Stimulated activated CD4-positive, alpha-beta T cell treated with anti-CD3 and anti-CD28 coated beads, Interleukin-2, amount 100 ng/mL, for 24 hours (primary cell): ENCODE data around the gene EHBP1.
"Not testable (repeated sequence)": the region's sequence is repeated elsewhere in the genome, so short reads cannot be mapped to it uniquely, and the experiment has no call there.

Experiments
- DNase-seq, 2 donors: peaks; one replicate each; pipeline ENCODE4 v3.0.0-alpha.2; 2020

EHBP1 gene

DNA sequence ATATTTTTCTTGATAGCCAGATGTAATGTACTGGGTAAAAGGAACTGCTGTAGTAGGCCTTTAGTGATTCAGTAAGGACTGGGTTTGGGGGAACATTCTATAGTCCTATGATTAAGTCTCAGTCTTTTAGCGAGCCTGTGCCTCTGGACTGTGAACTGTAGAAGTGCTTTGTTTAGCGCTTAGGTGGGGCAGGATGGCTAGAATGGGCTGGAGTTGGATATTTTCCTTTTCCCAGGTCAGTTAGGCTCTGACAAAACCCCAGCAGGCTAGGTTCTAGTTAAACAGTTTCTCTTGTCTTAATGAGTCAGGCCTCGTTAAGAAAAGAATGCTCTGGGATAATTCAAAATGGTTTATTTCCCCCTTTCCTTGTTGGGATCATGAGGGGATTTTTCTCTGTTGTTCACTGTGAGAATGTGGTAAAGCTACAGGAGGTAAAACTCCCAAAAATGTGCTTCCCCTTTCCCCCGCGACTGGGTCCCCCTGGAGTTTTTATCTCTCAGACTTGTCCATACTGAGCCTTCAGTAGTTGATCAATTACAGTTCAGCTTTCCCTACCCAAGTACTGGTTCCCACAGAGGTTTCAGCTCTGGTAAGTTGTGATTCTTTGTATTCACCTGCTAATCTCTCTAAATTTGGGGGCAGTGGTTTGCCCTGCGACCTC lies 31.5 kb downstream of the EHBP1 start:
- no peak for DNase-seq

DNA sequence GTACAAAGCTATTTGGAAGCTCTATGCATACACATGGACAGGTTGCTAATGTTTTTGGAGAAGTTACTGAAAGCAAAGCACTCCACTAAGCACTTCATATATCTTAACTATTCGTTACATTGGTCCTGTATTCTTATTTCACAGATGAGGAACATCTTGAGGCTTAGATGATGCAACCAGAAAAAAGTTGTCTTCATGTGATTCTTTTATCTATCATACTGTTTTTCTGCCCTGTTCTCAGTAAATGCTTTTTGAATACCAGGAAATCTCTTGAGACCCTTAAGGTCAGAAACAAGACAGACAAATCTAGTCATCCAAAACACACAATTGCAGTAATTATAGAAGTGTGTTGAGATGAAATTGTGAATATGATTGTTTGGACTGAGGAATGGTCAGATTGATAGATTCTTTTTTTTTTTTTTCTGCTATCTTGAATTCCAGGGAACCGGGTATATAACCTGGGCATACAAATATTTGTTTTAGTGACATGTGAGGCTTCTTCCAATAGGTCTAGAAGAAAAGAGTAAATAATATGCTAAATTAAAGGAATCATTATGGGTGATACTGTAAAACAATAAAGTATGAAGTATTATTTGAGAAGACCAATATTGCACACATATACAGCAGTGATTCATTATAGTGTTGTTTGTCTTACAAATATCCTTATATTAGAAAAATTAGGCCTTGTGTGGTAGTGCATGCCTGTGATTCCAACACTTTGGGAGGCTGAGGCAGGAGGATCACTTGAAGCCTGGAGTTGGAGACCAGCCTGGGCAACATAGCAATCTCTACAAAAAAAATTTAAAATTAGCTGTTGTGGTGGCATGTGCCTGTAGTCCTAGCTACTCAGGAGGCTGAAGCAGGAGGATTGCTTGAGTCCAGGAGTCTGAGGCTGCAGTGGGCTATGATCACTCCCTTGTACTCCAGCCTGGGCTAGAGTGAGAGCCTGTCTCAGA lies 33.7 kb downstream of the EHBP1 start:
- DNase-seq: no peak

DNA sequence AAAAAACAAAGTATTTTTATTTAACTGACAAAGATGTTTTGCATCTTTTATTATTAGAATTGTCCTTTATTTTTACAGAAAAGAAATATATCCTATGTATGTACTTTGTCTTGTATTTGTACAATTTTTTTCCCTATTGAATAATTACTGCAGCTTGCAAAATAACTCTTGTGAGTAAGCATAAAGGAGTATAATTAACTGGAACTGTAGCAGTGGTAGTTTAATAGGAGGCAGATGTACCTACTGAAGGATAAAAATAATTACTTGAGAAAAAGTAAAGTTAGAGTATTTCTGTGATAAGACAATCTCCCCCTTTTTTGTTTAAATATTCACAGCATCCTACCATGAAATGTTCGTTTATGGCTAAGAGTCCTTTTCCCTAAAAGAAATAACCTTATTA lies 34.7 kb downstream of the EHBP1 start:
- DNase-seq: no peak

DNA sequence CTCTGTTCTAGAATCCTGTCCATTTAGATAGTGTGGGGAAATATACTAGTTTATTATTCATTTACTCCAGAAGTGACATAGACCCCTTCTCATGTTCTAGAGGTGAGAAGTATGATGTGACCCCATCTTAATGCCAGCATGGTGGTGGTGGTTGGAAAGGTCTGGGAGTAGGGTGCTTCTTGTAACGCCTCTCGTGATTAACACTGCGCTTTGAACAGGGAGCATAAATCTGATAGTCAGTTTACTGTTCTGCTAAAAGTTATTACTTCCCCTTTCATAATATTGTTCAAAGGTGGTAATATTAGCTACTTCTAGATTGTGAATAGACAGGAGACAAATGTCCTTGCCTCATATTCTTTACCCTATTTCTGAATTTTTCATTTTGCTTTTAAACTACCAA lies 35.6 kb downstream of the EHBP1 start:
- no peak for DNase-seq

DNA sequence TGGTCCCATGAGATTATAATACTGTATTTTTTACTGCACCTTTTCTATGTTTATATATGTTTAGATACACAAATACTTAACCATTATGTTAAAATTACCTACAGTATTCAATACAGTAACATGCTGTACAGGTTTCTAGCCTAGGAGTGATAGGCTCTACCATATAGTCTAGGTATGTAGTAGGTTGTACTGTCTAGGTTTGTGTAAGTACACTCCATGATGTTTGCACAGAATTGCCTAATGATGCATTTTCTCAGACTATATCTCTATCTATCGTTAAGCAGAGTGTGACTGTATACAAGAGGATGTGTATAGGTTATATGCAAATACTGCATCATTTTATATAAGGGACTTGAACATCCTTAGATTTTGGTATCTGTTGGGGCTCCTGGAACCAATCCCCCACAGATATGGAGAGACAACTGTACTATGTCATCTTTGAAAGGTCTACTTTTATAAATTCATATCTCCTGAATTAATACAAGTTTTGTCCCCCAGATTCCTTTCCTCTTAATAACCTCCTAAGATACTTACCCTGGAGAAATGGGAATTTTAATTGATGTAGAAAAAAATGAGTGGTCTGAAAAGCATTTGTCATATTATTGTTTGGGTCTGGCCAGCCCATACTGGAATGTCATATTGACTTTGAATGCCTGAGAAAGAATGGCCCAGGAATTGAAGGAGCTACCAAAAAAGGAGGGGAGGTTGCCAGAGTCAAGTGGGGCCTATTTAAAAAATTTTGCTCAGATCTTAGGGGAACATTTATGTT lies 36.6 kb downstream of the EHBP1 start:
- no peak for DNase-seq

DNA sequence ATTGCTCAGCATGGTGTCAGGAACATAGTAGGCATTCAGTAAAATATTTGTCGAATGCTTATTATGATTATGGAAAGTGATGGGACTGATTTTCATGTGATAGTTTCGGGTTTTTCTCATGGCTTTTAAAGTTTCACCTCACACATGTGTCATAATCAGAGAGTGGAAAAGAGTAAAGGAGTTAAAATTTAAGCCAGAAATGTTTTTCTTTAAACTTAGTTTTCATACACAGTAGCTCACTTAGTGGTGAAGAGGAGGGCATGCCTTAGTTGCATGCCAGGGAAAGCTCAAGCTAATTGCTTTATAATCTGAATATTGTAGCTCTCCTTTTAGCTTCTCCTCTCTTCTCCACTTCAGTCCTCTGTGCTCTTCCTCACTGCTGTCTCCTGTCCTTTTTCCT lies 38.0 kb downstream of the EHBP1 start:
- DNase-seq: no peak

DNA sequence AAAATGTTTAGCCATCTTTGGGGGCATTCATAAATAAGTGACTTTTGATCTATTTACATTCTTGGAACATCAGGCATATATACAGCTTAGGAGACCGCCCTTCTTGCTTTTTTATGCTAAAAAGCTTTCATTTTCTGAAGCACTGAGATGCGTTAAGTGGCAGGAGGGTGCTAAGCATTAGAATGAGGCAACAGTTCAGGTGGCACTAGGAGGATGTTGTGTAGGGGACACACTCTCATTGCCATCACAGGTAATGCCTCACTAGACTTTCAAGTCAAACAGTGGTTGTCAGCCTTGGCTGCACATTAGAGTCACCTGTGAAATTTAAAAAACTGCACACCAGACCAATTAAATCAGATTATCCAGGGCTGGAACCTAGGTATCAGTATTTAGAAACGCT lies 39.1 kb downstream of the EHBP1 start:
- no peak for DNase-seq

DNA sequence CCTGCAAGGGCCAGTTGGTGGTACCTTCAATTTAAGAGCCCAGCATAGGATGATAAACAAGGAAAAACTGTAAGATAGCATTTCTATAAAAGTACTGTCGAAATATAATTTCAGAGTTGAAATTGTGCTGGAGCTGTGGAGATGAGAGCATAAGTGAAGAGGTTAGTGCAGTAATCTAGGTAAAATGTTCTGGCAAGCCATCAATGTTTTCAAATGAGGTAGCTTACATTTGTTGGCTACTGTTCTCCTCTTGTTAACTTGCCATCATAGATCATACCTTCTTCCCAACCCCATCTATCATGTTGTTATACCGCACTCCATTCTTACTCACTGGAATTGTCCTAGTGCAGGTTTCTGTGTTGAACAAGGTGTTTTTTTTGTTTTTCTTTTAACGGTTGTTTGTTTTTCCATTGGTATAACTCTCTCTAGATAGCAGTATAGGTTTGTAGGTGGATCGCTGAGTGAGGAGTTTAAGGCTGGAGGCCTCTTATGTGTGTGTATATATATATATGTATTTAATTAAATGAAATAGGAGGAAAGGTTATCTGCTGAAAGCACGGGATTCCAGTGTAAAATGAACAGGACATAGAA lies 40.5 kb downstream of the EHBP1 start:
- no peak for DNase-seq

DNA sequence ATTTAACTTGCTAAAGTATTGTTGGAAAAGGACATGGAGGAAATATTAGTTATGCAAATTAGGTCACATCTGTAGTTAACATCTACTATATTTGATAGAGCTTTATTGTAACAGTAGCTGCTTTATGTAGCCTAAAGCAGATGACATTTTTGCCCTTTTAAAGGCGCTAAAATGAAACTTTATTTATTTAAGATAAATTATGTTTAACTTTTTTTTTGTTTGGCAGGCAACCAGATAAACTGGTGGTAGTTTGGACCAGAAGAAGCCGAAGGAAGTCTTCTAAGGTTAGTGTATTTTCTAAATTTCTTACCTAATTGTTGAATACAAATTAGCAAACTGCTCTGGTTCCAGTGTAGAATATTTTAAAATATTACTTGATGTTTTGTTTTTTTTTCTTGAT lies 41.7 kb downstream of the EHBP1 start:
- no peak for DNase-seq

DNA sequence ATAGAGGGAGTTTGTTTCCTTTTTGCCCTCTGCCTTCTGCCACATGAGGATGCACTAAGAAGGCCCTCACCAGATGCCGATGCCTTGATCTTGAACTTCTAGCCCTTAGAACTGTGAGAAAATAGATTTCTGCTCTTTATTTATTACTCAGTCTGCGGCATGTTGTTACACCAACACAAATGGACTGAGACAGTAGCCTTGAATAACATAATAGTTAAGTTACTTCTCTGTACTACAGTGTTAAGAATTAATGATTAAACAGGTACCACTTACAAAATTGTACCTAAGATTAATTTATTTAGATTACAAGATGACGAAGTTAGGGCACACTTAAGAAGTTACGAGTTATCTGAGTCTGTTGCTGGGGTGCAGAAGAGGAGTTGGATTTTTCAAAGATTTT lies 42.4 kb downstream of the EHBP1 start:
- no peak for DNase-seq

DNA sequence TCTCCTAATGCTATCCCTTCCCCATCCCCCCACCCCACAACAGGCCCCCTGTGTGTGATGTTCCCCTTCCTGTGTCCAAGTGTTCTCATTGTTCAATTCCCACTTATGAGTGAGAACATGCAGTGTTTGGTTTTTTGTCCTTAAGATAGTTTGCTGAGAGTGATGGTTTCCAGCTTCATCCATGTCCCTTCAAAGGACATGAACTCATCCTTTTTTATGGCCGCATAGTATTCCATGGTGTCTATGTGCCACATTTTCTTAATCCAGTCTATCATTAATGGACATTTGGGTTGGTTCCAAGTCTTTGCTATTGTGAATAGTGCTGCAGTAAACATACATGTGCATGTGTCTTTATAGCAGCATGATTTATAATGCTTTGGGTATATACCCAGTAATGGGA lies 43.6 kb downstream of the EHBP1 start:
- DNase-seq: not testable (repeated sequence)

DNA sequence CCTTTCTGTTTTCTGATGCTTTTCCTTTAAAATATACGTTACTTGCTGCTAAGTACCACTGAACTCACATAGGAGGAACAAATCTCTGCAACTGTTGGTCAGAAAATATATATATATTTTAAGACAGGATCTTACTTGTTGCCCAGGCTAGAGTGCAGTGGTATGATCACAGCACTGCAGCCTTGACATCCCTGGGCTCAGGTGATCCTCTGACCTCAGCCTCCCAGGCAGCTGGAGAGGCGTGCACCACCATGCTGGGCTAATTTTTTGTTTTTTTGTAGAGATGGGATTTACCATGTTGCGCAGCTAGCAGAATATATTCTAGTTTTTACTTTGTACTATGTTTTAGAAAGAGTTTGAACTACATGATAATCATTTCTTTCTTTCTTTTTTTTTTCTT lies 51.5 kb downstream of the EHBP1 start:
- no peak for DNase-seq

DNA sequence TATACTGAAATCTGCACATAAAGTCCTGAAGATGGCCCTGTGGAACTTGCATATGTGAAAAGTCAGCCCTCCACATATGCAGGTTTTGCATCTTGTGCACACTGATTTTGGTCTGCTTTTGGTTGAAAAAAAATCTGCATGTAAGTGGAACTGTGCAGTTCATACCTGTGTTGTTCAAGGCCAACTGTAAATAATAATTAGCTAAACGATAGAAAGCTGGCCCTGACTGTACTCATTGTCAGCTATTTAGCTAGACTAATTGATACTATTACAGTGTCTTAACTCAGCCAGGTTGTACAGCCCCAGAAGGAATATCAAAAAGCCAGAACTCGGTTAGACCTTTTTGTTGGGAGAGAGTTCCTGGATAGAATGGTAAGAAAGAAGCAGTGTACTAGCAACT lies 54.5 kb downstream of the EHBP1 start:
- no peak for DNase-seq

DNA sequence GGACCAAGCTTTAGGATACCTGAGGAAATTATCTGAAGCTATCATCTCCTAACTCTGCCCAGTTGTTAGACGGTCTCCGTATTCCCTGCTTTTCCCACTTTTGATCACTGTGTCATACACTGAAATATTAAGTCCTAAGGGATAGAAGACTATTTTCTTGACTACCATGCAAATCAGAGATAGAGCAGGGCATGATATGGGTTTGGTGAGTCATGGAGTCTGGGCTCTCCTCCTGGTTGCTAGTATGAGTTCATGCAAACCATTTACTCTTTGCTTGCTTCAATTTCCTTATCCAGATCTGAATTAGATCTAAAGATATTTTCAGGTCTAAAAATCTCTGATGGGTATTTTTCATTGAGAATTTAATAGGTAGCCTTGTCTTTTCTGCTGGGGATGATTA lies 55.0 kb downstream of the EHBP1 start:
- DNase-seq: no peak

DNA sequence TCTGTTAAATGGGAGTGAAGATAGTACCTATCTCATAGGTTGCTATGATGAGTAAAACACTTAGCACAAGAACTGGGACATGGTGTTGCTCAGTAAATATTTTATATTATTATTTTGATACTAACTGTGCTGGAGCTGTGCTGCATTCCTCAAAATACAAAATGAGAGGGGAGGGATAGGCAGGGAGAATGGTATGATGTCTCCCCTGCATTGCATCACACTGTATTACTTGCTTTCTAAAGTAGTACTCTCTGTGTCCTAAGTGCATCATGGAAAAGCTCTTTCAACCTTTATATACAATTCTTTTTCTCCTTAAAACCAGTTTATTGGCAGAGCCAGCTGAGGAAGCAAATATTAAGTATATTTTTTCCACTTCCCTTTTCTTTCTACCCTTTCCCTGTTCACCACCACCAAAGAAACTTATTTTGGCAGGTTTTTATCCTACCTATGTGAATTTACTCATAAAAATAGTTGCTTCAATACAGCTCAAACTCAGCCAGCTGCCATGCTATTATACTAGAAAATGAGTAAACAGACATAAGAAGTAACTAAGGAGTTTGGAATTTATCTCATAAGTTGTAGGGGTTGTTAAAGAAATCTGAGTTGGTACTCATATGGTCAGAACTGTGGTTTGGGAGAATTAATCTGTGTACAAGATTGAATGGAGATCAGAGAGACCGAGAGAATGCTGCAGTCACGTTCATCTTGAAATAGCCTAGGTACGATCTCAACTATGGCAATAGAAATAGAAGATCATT lies 60.3 kb downstream of the EHBP1 start:
- no peak for DNase-seq

DNA sequence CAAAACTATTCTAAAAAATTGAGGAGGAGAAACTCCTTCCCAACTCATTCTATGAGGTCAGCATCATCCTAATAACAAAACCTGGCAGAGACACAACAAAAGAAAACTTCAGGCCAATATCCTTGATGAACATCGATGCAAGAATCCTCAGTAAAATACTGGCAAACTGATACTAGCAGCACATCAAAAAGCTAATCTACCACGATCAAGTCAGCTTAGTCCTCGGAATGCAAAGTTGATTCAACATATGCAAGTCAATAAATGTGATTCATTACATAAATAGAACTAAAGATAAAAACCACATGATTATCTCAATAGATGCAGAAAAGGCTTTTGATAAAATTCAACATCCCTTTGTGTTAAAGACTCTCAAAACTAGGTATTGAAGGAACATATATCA lies 63.1 kb downstream of the EHBP1 start:
- no peak for DNase-seq

DNA sequence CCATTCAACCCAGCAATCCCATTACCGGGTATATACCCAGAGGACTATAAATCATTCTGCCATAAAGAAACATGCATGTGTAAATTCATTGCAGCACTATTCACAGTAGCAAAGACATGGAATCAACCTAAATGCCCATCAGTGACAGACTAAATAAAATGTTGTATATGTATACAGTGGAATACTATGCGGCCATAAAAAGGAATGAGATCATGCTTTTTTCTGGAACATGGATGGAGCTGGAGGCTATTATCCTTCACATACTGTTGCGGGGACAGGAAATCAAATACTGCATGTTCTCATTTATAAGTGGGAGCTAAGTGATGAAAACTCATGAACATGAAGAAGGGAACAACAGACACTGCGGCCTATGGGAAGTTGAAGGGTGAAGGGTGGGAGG lies 65.1 kb downstream of the EHBP1 start:
- no peak for DNase-seq

DNA sequence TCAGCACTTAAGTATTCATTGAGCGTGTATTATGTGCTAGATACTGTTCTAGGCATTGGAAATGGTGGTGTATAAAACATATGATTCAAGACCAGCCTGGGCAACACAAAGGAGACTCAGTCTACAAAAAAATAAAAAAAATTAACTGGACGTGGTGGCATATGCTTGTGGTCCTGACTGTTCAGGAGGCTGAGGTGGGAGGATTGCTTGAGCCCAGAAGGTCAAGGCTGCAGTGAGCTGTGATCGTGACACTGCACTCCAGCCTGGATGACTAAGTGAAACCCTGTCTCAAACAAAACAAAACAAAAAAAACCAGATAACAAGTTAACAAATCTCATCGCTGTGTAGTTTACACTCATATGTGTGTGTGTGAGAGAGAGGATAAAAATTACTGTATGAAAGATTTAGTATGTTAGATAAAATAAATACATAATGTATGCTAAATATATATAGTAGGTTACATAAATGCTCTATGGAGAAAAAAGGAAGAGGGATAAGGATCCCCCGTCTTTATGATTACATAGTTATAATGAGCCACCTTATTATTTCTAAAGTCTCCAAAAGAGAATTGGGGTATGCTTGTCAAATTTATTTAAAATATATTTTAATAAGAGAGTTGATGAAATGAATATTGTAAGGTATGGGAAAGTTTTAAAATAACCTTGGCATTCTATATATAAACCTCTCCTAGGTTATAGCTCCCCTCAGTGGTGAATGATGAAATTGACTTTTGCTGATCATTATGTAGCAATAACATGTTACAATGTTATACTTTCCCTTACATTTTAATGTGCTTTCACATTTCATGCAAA lies 69.2 kb downstream of the EHBP1 start:
- no peak for DNase-seq

DNA sequence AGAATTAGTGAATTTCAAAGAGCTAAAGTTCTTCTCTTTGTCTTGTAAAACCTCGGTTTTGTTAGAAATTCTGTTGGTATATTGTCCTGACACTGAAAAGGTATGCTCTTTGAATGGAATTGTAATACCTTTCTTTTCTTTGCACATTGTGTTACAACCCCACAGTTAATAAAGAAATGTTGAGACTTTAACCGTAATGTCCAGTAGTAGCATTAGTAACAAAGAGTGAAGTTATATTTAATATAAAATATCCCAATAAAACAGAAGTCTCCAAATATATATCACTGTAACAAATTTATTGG lies 69.8 kb downstream of the EHBP1 start:
- DNase-seq: no peak

DNA sequence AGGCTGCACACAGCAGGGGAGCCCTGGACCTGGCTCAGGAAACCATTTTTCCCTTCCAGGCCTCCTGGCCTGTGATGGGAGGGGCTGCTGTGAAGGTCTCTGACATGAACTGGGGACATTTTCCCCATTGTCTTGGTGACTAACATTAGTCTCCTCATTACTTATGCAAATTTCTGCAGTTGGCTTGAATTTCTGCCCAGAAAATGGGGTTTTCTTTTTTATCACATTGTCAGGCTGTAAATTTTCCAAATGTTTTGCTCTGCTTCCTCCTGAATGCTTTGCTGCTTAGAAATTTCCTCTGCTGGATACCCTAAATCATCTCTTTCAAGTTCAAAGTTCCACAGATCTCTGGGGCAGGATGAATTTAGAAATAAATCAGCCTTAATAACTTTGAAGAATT lies 78.2 kb downstream of the EHBP1 start:
- DNase-seq: no peak

DNA sequence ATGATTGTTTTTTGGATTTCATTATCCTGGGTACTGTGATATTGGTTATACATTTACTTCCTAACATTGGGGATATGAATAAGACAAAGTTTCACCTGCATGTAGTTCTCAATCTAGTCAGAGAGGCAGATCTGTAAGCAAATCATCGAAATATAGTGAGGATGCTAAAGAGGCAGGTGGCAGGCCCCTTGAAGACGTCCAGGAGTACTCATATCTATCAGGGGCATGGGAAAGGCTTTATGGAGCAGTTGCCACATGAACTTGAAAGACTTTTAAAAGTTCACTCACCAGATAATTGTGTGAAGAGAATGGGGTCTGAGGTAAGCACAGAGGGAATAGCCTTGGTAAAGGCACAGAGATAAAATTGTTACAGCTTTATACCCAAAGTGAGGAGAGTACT lies 78.8 kb downstream of the EHBP1 start:
- DNase-seq: no peak

DNA sequence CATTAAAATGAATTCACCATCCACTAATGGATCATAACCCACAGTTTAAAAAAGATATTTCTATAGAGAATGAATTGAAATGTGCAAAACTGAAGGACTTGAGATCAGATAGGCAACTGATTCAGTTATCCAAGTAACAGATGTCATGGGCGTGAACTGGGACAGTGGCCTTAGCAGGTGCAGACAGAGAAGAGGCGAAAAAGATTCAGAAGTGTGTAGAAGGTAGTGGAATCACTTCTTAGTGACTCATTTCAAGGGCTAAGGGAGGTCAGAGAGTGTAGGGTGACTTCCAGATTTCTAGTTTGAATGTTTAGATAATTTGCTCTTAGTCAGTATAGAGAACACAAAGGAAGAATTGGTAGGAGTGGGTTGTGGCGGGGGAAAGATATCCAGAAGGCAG lies 79.7 kb downstream of the EHBP1 start:
- DNase-seq: no peak
